RWPE2 (cell line): ENCODE measurements around the gene FCRLB.

Experiments
- ATAC-seq: fragments of 200-7000 bp; cut with Tn5 transposase; 3 replicates; pipeline ENCODE4 v1.9.1; 2021; ENCODE audit warnings: low read depth
- DNase-seq: peaks from one replicate; pipeline ENCODE4 v3.0.0-alpha.2; 2020; ENCODE audit warnings: low spot score
- H3K27ac ChIP-seq: fragments of 450-650 bp; 2 replicates; pipeline ENCODE4 v1.5.1; 2017; ENCODE audit warnings: mild to moderate bottlenecking; ENCODE audit not compliant: poor library complexity, severe bottlenecking
- H3K27me3 ChIP-seq: fragments of 250-450 bp; sonication (Bioruptor Pico); 2 replicates; pipeline ENCODE4 v1.5.1; 2021; ENCODE audit warnings: mild to moderate bottlenecking, moderate library complexity; ENCODE audit not compliant: insufficient read depth, poor library complexity, severe bottlenecking
- H3K36me3 ChIP-seq: fragments of 250-450 bp; sonication (Bioruptor Pico); 2 replicates; pipeline ENCODE4 v1.5.1; 2020; ENCODE audit warnings: low read depth, mild to moderate bottlenecking, moderate library complexity
- H3K4me1 ChIP-seq: fragments of 250-450 bp; sonication (Bioruptor Pico); 2 replicates; pipeline ENCODE4 v1.5.1; 2021; ENCODE audit warnings: mild to moderate bottlenecking, moderate library complexity; ENCODE audit not compliant: insufficient read depth, poor library complexity, severe bottlenecking
- H3K4me3 ChIP-seq: fragments of 250-450 bp; sonication (Bioruptor Pico); 2 replicates; pipeline ENCODE4 v1.5.1; 2021; ENCODE audit warnings: mild to moderate bottlenecking, moderate library complexity; ENCODE audit not compliant: severe bottlenecking
- H3K9me3 ChIP-seq: fragments of 250-450 bp; sonication (Bioruptor Pico); 2 replicates; pipeline ENCODE4 v1.5.1; 2021; ENCODE audit warnings: mild to moderate bottlenecking, moderate library complexity; ENCODE audit not compliant: severe bottlenecking
- CTCF ChIP-seq: fragments of 450-650 bp; IDR thresholded peaks from one replicate; pipeline ENCODE4 v1.5.1; 2017; ENCODE audit warnings: mild to moderate bottlenecking, moderate library complexity; ENCODE audit not compliant: poor library complexity, severe bottlenecking

FCRLB gene

GRCh38 chr1:161702250-161702649 lies 19.1 kb upstream of the FCRLB start:
- peaks cover 12% of the 10 kb centered on the region for H3K4me1 ChIP-seq
- TF ChIP-seq CTCF: no peak
- H3K9me3 ChIP-seq: no peaks in the 10 kb centered on the region
- ATAC-seq (no peak), DNase-seq (no peak)
- H3K27ac ChIP-seq: no peak overlapping the region
- no peak overlapping the region for H3K4me3 ChIP-seq
- H3K27me3 ChIP-seq: no peaks in the 10 kb centered on the region
- no peaks in the 10 kb centered on the region for H3K36me3 ChIP-seq

- TF ChIP-seq CTCF: no peak
- Histone ChIP-seq H3K36me3 (no peaks in the 10 kb centered on the region), H3K27ac (peak overlapping the region; percentile 61), H3K9me3 (no peaks in the 10 kb centered on the region), H3K4me3 (no peak overlapping the region), H3K4me1 (peaks cover 12% of the 10 kb centered on the region), H3K27me3 (no peaks in the 10 kb centered on the region)
- ATAC-seq (no peak), DNase-seq (no peak)
Measured at GRCh38 chr1:161705537-161705936, 15.8 kb upstream of the FCRLB start.

- H3K4me1 ChIP-seq: peaks cover 12% of the 10 kb centered on the region
- no peaks in the 10 kb centered on the region for H3K9me3 ChIP-seq
- H3K36me3 ChIP-seq: no peaks in the 10 kb centered on the region
- H3K27ac ChIP-seq: peak overlapping the region; percentile 61
- no peak for TF ChIP-seq CTCF
- no peak; the same call in 1 of the 3 replicates for ATAC-seq
- DNase-seq: no peak
- no peaks in the 10 kb centered on the region for H3K27me3 ChIP-seq
- no peak overlapping the region for H3K4me3 ChIP-seq
Measured at GRCh38 chr1:161706113-161706481, 15.2 kb upstream of the FCRLB start.

GRCh38 chr1:161706482-161707347 lies 14.6 kb upstream of the FCRLB start, which contains the start of gene FCRLA:
FCRLA (plus strand) TSS chr1:161707229; CDS start chr1:161707265, 36 bp downstream.
- Histone ChIP-seq H3K36me3 (no peaks in the 10 kb centered on the region), H3K4me1 (peaks cover 12% of the 10 kb centered on the region), H3K27me3 (no peaks in the 10 kb centered on the region), H3K9me3 (no peaks in the 10 kb centered on the region), H3K4me3 (no peak within 1 kb of the TSS), H3K27ac (peak within 1 kb of the TSS; percentile 61)
- TF ChIP-seq CTCF: no peak
- no peak for DNase-seq
- peak; percentile 95 for ATAC-seq

GRCh38 chr1:161707503-161707902 lies 13.8 kb upstream of the FCRLB start:
- no peak for ATAC-seq
- Histone ChIP-seq H3K4me3 (no peak overlapping the region), H3K27me3 (no peaks in the 10 kb centered on the region), H3K9me3 (no peaks in the 10 kb centered on the region), H3K27ac (peak overlapping the region; percentile 61), H3K4me1 (peaks cover 12% of the 10 kb centered on the region), H3K36me3 (no peaks in the 10 kb centered on the region)
- DNase-seq: no peak
- TF ChIP-seq CTCF: no peak
